Measurements from ENCODE around the gene LRRC39. TPM values are rescaled to one million over a fixed set of nuclear protein-coding genes. Genes with fewer than 3 reads are reported as not detected.
A peak's percentile ranks its signal among the peaks of the same experiment; 100 is the strongest.

The LRRC39 gene
- total RNA-seq = 0.58 TPM
- long read RNA-seq, partial matches to known transcripts = 0 of 2 reads
- long read RNA-seq, other reads (novel, unspliced or antisense) = 2 of 2 reads

GRCh38 chr1:100178091-100178490 is at the start of gene LRRC39:
Gene LRRC39, minus strand, starts transcription at chr1:100178256. Its CDS starts 9,740 bp downstream, at chr1:100168516.
- ATAC-seq = no peak
- Histone ChIP-seq H3K36me3 (no peaks in the 10 kb centered on the region), H3K4me1 (no peaks in the 10 kb centered on the region), H3K27ac (no peak within 1 kb of the TSS), H3K4me3 (no peak within 1 kb of the TSS), H3K27me3 (no peaks in the 10 kb centered on the region), H3K9me3 (no peaks in the 10 kb centered on the region)
- no peak for DNase-seq
- TF ChIP-seq CTCF (IDR thresholded peaks at IDR 0.05) = no peak
- intact Hi-C loops (cut with DNase I) = no loop called here

GRCh38 chr1:100222428-100222827 is 44.4 kb upstream of the LRRC39 start:
- no peak for ATAC-seq

GRCh38 chr1:100219883-100220282 is 41.8 kb upstream of the LRRC39 start:
- intact Hi-C loops (cut with DNase I) = no loop called here
- ATAC-seq (no peak), DNase-seq (no peak)
- Histone ChIP-seq H3K36me3 (peaks cover 46% of the 10 kb centered on the region), H3K9me3 (no peaks in the 10 kb centered on the region), H3K27me3 (no peaks in the 10 kb centered on the region), H3K4me1 (no peaks in the 10 kb centered on the region), H3K4me3 (no peak overlapping the region), H3K27ac (no peak overlapping the region)
- TF ChIP-seq CTCF (IDR thresholded peaks at IDR 0.05) = no peak

More at GRCh38 chr1:100222428-100222827, 44.4 kb upstream of the LRRC39 start:
- intact Hi-C loops (cut with DNase I) = no loop called here
- H3K4me3 ChIP-seq = no peak overlapping the region
- no peak overlapping the region for H3K27ac ChIP-seq
- peaks cover 26% of the 10 kb centered on the region for H3K36me3 ChIP-seq
- no peaks in the 10 kb centered on the region for H3K9me3 ChIP-seq
- DNase-seq = no peak
- H3K27me3 ChIP-seq = no peaks in the 10 kb centered on the region
- H3K4me1 ChIP-seq = no peaks in the 10 kb centered on the region
- TF ChIP-seq CTCF (IDR thresholded peaks at IDR 0.05) = no peak

GRCh38 chr1:100219457-100219856 is 41.4 kb upstream of the LRRC39 start:
- TF ChIP-seq CTCF (IDR thresholded peaks at IDR 0.05) = no peak

GRCh38 chr1:100217834-100218233 is 39.8 kb upstream of the LRRC39 start:
- H3K27me3 ChIP-seq = no peaks in the 10 kb centered on the region
- H3K27ac ChIP-seq = no peak overlapping the region
- H3K4me1 ChIP-seq = no peaks in the 10 kb centered on the region
- DNase-seq (no peak), ATAC-seq (peak; percentile 47)
- intact Hi-C loops (cut with DNase I) = no loop called here
- TF ChIP-seq CTCF (IDR thresholded peaks at IDR 0.05) = no peak
- no peak overlapping the region for H3K4me3 ChIP-seq
- H3K36me3 ChIP-seq = peaks cover 55% of the 10 kb centered on the region
- H3K9me3 ChIP-seq = no peaks in the 10 kb centered on the region

More at GRCh38 chr1:100219457-100219856, 41.4 kb upstream of the LRRC39 start:
- H3K4me3 ChIP-seq = no peak overlapping the region
- H3K9me3 ChIP-seq = no peaks in the 10 kb centered on the region
- H3K36me3 ChIP-seq = peaks cover 51% of the 10 kb centered on the region
- H3K27me3 ChIP-seq = no peaks in the 10 kb centered on the region
- no peak for DNase-seq
- no peak for ATAC-seq
- no peaks in the 10 kb centered on the region for H3K4me1 ChIP-seq
- no peak overlapping the region for H3K27ac ChIP-seq
- intact Hi-C loops (cut with DNase I) = no loop called here

- TF ChIP-seq CTCF (IDR thresholded peaks at IDR 0.05) = no peak
- DNase-seq (no peak), ATAC-seq (no peak)
Measured at GRCh38 chr1:100215101-100215500, 37.0 kb upstream of the LRRC39 start.

More at GRCh38 chr1:100215101-100215500, 37.0 kb upstream of the LRRC39 start:
- Histone ChIP-seq H3K4me3 (no peak overlapping the region), H3K9me3 (no peaks in the 10 kb centered on the region), H3K36me3 (peaks cover 81% of the 10 kb centered on the region), H3K27ac (no peak overlapping the region), H3K27me3 (no peaks in the 10 kb centered on the region), H3K4me1 (no peaks in the 10 kb centered on the region)
- intact Hi-C loops (cut with DNase I) = no loop called here
